A673 (cell line): ENCODE data around the gene SLC31A1. TPM values are rescaled to one million over a fixed set of nuclear protein-coding genes. Genes with fewer than 3 reads are reported as not detected.

Experiments used
- BruUV-seq: library from RNA; stranded (reverse); fragments of 400-500 nt; replicated peaks from 2 replicates; lab custom pipeline; 2021; lab: Mats Ljungman, UMichigan
- CTCF ChIA-PET: fragments of 300-600 bp; sonication (Branson Sonifier 250); formaldehyde crosslinking; loops from one replicate; lab custom pipeline; 2022; ENCODE audit warnings: antibody characterized with exemption; lab: Charles Lee
- POLR2A ChIA-PET: fragments of 300-600 bp; sonication (Branson Sonifier 250); formaldehyde crosslinking; loops from one replicate; lab custom pipeline; 2022; ENCODE audit warnings: antibody characterized with exemption; ENCODE audit not compliant: low non-redundant PET; lab: Charles Lee
- DNase-seq: peaks from one replicate; pipeline ENCODE4 v3.0.0-alpha.2; 2015; ENCODE audit warnings: low spot score
- H3K27ac ChIP-seq: fragments of 200-600 bp; sonication (generic); 2 replicates; pipeline ENCODE4 v1.5.1; 2016; ENCODE audit warnings: mixed run types, low read depth, mild to moderate bottlenecking, mixed read lengths, antibody characterized with exemption, low read length; ENCODE audit not compliant: poor library complexity, severe bottlenecking
- H3K27me3 ChIP-seq: fragments of 200-600 bp; sonication (generic); replicated peaks from 2 replicates; pipeline ENCODE4 v1.6.1; 2017; ENCODE audit warnings: mixed run types, low read depth, mild to moderate bottlenecking, mixed read lengths, antibody characterized with exemption, low read length; ENCODE audit not compliant: insufficient read depth, poor library complexity
- H3K36me3 ChIP-seq: fragments of 200-600 bp; sonication (generic); 2 replicates; pipeline ENCODE4 v1.6.1; 2016; ENCODE audit warnings: mixed run types, mild to moderate bottlenecking, mixed read lengths, antibody characterized with exemption, low read length; ENCODE audit not compliant: insufficient read depth, poor library complexity, severe bottlenecking
- H3K4me1 ChIP-seq: fragments of 200-600 bp; sonication (generic); 2 replicates; pipeline ENCODE4 v1.6.1; 2017; ENCODE audit warnings: mixed run types, mild to moderate bottlenecking, mixed read lengths, antibody characterized with exemption, low read length; ENCODE audit not compliant: insufficient read depth, poor library complexity, severe bottlenecking
- H3K4me3 ChIP-seq: fragments of 200-600 bp; sonication (generic); 2 replicates; pipeline ENCODE4 v1.5.1; 2016; ENCODE audit warnings: low read depth, mixed run types, mild to moderate bottlenecking, mixed read lengths, low read length; ENCODE audit not compliant: poor library complexity, severe bottlenecking
- H3K9me3 ChIP-seq: fragments of 200-600 bp; sonication (generic); 2 replicates; pipeline ENCODE4 v1.6.1; 2016; ENCODE audit warnings: mixed run types, low read depth, mild to moderate bottlenecking, mixed read lengths, antibody characterized with exemption, low read length; ENCODE audit not compliant: poor library complexity, severe bottlenecking
- CTCF ChIP-seq: fragments of 300-800, 200-600 bp; sonication (generic); conservative IDR thresholded peaks from 2 replicates; pipeline ENCODE4 v1.5.1; 2017; ENCODE audit warnings: low read depth, mild to moderate bottlenecking, antibody characterized with exemption, low read length, moderate library complexity, mixed read lengths
- EZH2 ChIP-seq: fragments of 200-600 bp; sonication (generic); IDR thresholded peaks from 2 replicates; pipeline ENCODE4 v1.6.1; 2017; ENCODE audit warnings: borderline replicate concordance, low read depth, mild to moderate bottlenecking, mixed read lengths, antibody characterized with exemption, low read length; ENCODE audit not compliant: poor library complexity, severe bottlenecking
- intact Hi-C: fragments of 100-400 bp; cut with micrococcal nuclease; formaldehyde crosslinking; loops from one replicate; pipeline ENCODE4 v1.10.0; 2022; ENCODE audit not compliant: unreplicated experiment
- total RNA-seq: library from RNA; stranded (reverse); gene quantifications from 2 replicates; pipeline ENCODE4 v1.2.3, GENCODE V29; 2021

SLC31A1 gene
- total RNA-seq, 1 experiment from 2014 or later: 32.7 TPM

- Histone ChIP-seq H3K27ac (no peak overlapping the region), H3K27me3 (no peaks in the 10 kb centered on the region), H3K4me1 (peaks cover 15% of the 10 kb centered on the region), H3K4me3 (no peak overlapping the region), H3K9me3 (no peaks in the 10 kb centered on the region), H3K36me3 (peaks cover 67% of the 10 kb centered on the region)
- DNase-seq: no peak
- BruUV-seq: no TSS peak
- TF ChIP-seq CTCF (no peak), EZH2 (no peak)
- CTCF ChIA-PET: no interaction called here
- intact Hi-C loops: loop anchor here (10.0 kb wide), 3 partner anchors 126 to 376 kb away; partner anchors contain the start of gene ALAD
- POLR2A ChIA-PET: no interaction called here
These were observed 57.5 kb downstream of the SLC31A1 start for GRCh38 chr9:113278840-113279239.

DNA sequence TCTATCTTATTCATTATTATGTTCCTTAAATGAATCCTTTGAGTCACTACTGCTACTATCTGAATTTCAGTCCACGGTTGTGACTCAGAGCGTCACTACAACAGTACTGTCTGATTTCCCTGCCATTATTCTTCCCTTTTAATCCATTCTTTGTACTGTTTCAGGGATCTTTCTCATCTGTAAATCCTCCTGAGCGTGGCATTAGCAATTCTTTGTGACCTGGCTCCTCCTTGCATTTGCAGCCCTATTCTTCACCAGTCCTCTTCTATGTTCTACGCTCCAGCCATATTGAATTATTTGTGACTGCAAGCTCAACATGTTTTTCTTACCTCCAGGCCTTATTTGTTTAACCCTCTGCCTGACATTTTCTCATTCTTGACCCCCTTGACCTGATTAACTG, 60.0 kb downstream of the SLC31A1 start:
- Histone ChIP-seq H3K36me3 (peaks cover 90% of the 10 kb centered on the region), H3K27ac (no peak overlapping the region), H3K27me3 (no peaks in the 10 kb centered on the region), H3K4me3 (no peak overlapping the region), H3K4me1 (peaks cover 8% of the 10 kb centered on the region), H3K9me3 (no peaks in the 10 kb centered on the region)
- intact Hi-C loops: no loop called here
- POLR2A ChIA-PET: no interaction called here
- no peak for DNase-seq
- BruUV-seq: no TSS peak
- CTCF ChIA-PET: no interaction called here
- TF ChIP-seq CTCF: no peak
- no peak for TF ChIP-seq EZH2

- POLR2A ChIA-PET: no interaction called here
- peaks cover 90% of the 10 kb centered on the region for H3K36me3 ChIP-seq
These were observed 67.7 kb downstream of the SLC31A1 start for GRCh38 chr9:113289091-113289490.

More at GRCh38 chr9:113289091-113289490, 67.7 kb downstream of the SLC31A1 start:
- no peak overlapping the region for H3K27ac ChIP-seq
- BruUV-seq: no TSS peak
- no peak for DNase-seq
- no peaks in the 10 kb centered on the region for H3K4me1 ChIP-seq
- CTCF ChIA-PET: no interaction called here
- H3K9me3 ChIP-seq: no peaks in the 10 kb centered on the region
- H3K4me3 ChIP-seq: no peak overlapping the region
- intact Hi-C loops: no loop called here
- TF ChIP-seq EZH2 (no peak), CTCF (no peak)
- no peaks in the 10 kb centered on the region for H3K27me3 ChIP-seq
